ENCODE results near the gene GRIK2. TPM values are rescaled to one million over a fixed set of nuclear protein-coding genes. Genes with fewer than 3 reads are reported as not detected.

Gene GRIK2
- total and polyA plus RNA-seq, 8 donors = 0.61 to 3.5 (median 2.4) TPM

GRCh38 chr6:101909366-101909765 lies 515.9 kb downstream of the GRIK2 start:
- DNase-seq (no peak), ATAC-seq (no peak), FAIRE-seq (no peak)
- no peak for TF ChIP-seq CTCF (IDR thresholded peaks at IDR 0.05)
- no peaks in the 10 kb centered on the region for H3K4me1 ChIP-seq
- intact Hi-C loops (cut with DNase I) = no loop called here
- WGBS, 2 donors = 60 to 75% methylated on average over 1 of the region's 1 CpG
- no peaks in the 10 kb centered on the region for H3K36me3 ChIP-seq
- no peak overlapping the region for H3K27ac ChIP-seq
- H3K27me3 ChIP-seq = no peaks in the 10 kb centered on the region
- no peak overlapping the region for H3K4me3 ChIP-seq
- H3K9me3 ChIP-seq = no peaks in the 10 kb centered on the region

GRCh38 chr6:101912311-101912710 lies 518.8 kb downstream of the GRIK2 start:
- Histone ChIP-seq H3K4me1 (no peaks in the 10 kb centered on the region), H3K9me3 (no peaks in the 10 kb centered on the region), H3K4me3 (no peak overlapping the region), H3K27ac (no peak overlapping the region), H3K36me3 (no peaks in the 10 kb centered on the region), H3K27me3 (no peaks in the 10 kb centered on the region)
- DNase-seq (no peak), FAIRE-seq (no peak), ATAC-seq (no peak)
- 54 to 58% methylated on average over 5 of the region's 5 CpGs for WGBS, 2 donors
- intact Hi-C loops (cut with DNase I) = no loop called here
- TF ChIP-seq CTCF (IDR thresholded peaks at IDR 0.05) = no peak

- no peaks in the 10 kb centered on the region for H3K36me3 ChIP-seq
- FAIRE-seq (no peak), DNase-seq (no peak), ATAC-seq (no peak)
- intact Hi-C loops (cut with DNase I) = no loop called here
- 64 to 75% methylated on average over 2 of the region's 2 CpGs for WGBS, 2 donors
- no peaks in the 10 kb centered on the region for H3K4me1 ChIP-seq
- H3K4me3 ChIP-seq = no peak overlapping the region
- H3K9me3 ChIP-seq = no peaks in the 10 kb centered on the region
- H3K27me3 ChIP-seq = no peaks in the 10 kb centered on the region
- no peak for TF ChIP-seq CTCF (IDR thresholded peaks at IDR 0.05)
- no peak overlapping the region for H3K27ac ChIP-seq
Measured at GRCh38 chr6:101918471-101918870, 525.0 kb downstream of the GRIK2 start.

GRCh38 chr6:101921829-101922450 lies 528.4 kb downstream of the GRIK2 start:
- intact Hi-C loops (cut with DNase I) = no loop called here
- Histone ChIP-seq H3K4me1 (no peaks in the 10 kb centered on the region), H3K27me3 (no peaks in the 10 kb centered on the region), H3K27ac (no peak overlapping the region), H3K9me3 (no peaks in the 10 kb centered on the region), H3K4me3 (no peak overlapping the region), H3K36me3 (no peaks in the 10 kb centered on the region)
- ATAC-seq = no peak
- DNase-seq = no peak
- no peak for FAIRE-seq
- WGBS, 2 donors = 45 to 50% methylated on average over 1 of the region's 1 CpG
- TF ChIP-seq CTCF (IDR thresholded peaks at IDR 0.05) = no peak

GRCh38 chr6:101926149-101926925 lies 532.8 kb downstream of the GRIK2 start:
- 60 to 62% methylated on average over 7 of the region's 7 CpGs for WGBS, 2 donors
- DNase-seq = no peak
- intact Hi-C loops (cut with DNase I) = no loop called here
- Histone ChIP-seq H3K4me1 (no peaks in the 10 kb centered on the region), H3K4me3 (no peak overlapping the region), H3K36me3 (no peaks in the 10 kb centered on the region), H3K27ac (no peak overlapping the region), H3K9me3 (no peaks in the 10 kb centered on the region), H3K27me3 (no peaks in the 10 kb centered on the region)
- no peak for TF ChIP-seq CTCF (IDR thresholded peaks at IDR 0.05)
- FAIRE-seq = no peak
- no peak for ATAC-seq

Measured in pancreas (tissue), 10 donors.